H1 (cell line): ENCODE results near the gene GNA12. TPM values are rescaled to one million over a fixed set of nuclear protein-coding genes. Genes with fewer than 3 reads are reported as not detected.

Experiments used
- BCL11A ChIP-seq, 2 experiments: IDR thresholded peaks; one replicate each; pipeline ENCODE4 v1.6.1; 2011; ENCODE audit warnings: low read depth in 2 of 2, low read length in 2 of 2, mild to moderate bottlenecking in 2 of 2
- CTCF ChIP-seq, 3 experiments: IDR thresholded peaks; 1 replicate in 2 of 3; 2 replicates in 1 of 3; pipeline versions ENCODE4 v1.5.1 to v1.6.1; 2011; ENCODE audit warnings: low read length in 3 of 3, mild to moderate bottlenecking in 3 of 3, inconsistent platforms in 2 of 3, low read depth in 1 of 3, moderate library complexity in 1 of 3; ENCODE audit not compliant: insufficient read depth in 1 of 3; ENCODE audit errors: control extremely low read depth in 1 of 3
- E2F6 ChIP-seq: IDR thresholded peaks from 2 replicates; pipeline ENCODE4 v1.6.1; 2012; ENCODE audit warnings: inconsistent platforms
- PHF8 ChIP-seq: fragments of 200-600 bp; sonication (generic); conservative IDR thresholded peaks from 2 replicates; pipeline ENCODE4 v1.7.1; 2012; ENCODE audit warnings: low read depth, mild to moderate bottlenecking, inconsistent platforms, low read length, moderate library complexity
- RAD21 ChIP-seq, 2 experiments: IDR thresholded peaks in 1 of 2; conservative IDR thresholded peaks in 1 of 2; 2 replicates each; pipeline ENCODE4 v1.6.1; 2011; ENCODE audit warnings: low read depth in 2 of 2, low read length in 2 of 2, improper control_type of control experiment in 1 of 2, inconsistent platforms in 1 of 2, mild to moderate bottlenecking in 1 of 2, moderate library complexity in 1 of 2
- RBBP5 ChIP-seq: IDR thresholded peaks from 2 replicates; pipeline ENCODE4 v1.7.1; 2012; ENCODE audit warnings: low read depth, mild to moderate bottlenecking, inconsistent platforms, low read length, moderate library complexity, borderline replicate concordance
- ZNF274 ChIP-seq: IDR thresholded peaks from 2 replicates; pipeline ENCODE4 v1.7.0; 2012; ENCODE audit warnings: low read length, borderline replicate concordance; ENCODE audit errors: extremely low read depth
- polyA plus RNA-seq, 7 experiments: library from polyadenylated mRNA; depleted of rRNA in 3 of 7; stranded (reverse) in 5 of 7; unstranded in 2 of 7; fragments of >200 nt in 5 of 7; fragments of 200-250 nt in 2 of 7; gene quantifications; 1 replicate in 5 of 7; 2 replicates in 1 of 7; 4 replicates in 1 of 7; pipeline versions ENCODE4 v1.2.1 to v1.2.3, GENCODE V29; 2011 to 2013; ENCODE audit warnings: missing spikeins in 2 of 7, mixed read lengths in 2 of 7
- total RNA-seq: library from RNA; stranded (reverse); fragmentation: NEBNext Ultra II Directional; extraction: Animal tissue kit (Norgen Biotek cat#: 25700); gene quantifications from 2 replicates; pipeline ENCODE4 v1.2.1, GENCODE V29; 2021

GNA12 gene
- total and polyA plus RNA-seq, 2 of the 8 experiments (the other 6 are each of a cell fraction or from before 2014, with no cell fraction given), result 96.5 to 109 TPM

GRCh38 chr7:2710901-2711551, 133.1 kb downstream of the GNA12 start (continued):
- no peak for TF ChIP-seq RAD21 (IDR thresholded peaks at IDR 0.05 in 1 of 2, conservative IDR thresholded peaks at IDR 0.05 in 1 of 2; ENCODE audit: low read depth in 2 of 2, low read length in 2 of 2)
- no peak for TF ChIP-seq BCL11A (IDR thresholded peaks at IDR 0.05; ENCODE audit: low read depth in 2 of 2, low read length in 2 of 2)
- TF ChIP-seq ZNF274, result no peak
- no peak for TF ChIP-seq PHF8
- no peak for TF ChIP-seq CTCF (IDR thresholded peaks at IDR 0.05; ENCODE audit: control extremely low read depth in 1 of 3, insufficient read depth in 1 of 3, low read depth in 1 of 3, low read length in 3 of 3)
- no peak for TF ChIP-seq RBBP5
- no peak for TF ChIP-seq E2F6
- TF ChIP-seq, all 59 proteins: peak for 0
